PC-9 (cell line): Measurements from ENCODE around the gene CDH16.

Experiments used
- CTCF ChIP-seq: fragments of 200-600 bp; sonication (generic); conservative IDR thresholded peaks from 2 replicates; pipeline ENCODE4 v1.6.1; 2017; ENCODE audit warnings: mixed run types, antibody characterized with exemption, mild to moderate bottlenecking, moderate library complexity
- EZH2 ChIP-seq: fragments of 200-600 bp; sonication (generic); IDR thresholded peaks from 2 replicates; pipeline ENCODE4 v1.8.0; 2017; ENCODE audit warnings: antibody characterized with exemption, low read depth

GRCh38 chr16:66958857-66959703, 40.4 kb upstream of the CDH16 start:
- no peak for TF ChIP-seq CTCF
- TF ChIP-seq EZH2 = no peak
